ENCODE results near the gene FOXP1.

The FOXP1 gene

GRCh38 chr3:71060536-71060935 is 523.0 kb downstream of the FOXP1 start:
- no peak for DNase-seq (ENCODE audit: low read depth in 3 of 3)

GRCh38 chr3:71057526-71057894 is 526.0 kb downstream of the FOXP1 start:
- no peak for DNase-seq (ENCODE audit: low read depth in 3 of 3)

DNA sequence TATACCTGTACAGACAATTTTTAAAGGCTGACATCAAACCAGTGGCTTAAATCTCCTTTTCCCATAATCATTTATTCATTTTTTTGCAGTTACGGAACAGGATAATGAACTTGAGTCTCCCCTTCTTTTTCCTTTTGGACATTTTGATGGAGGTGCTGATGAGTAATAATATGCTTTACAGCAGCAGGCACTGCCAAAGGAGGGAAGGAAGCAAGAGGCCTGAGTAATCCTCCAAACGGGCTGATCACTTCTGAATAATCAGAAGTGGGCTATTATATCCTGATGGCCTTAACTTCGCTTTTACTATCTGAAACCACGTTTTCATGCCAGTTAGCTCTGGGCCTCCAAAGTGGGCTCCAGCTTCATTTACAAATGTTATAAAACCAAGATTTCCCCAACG is 527.2 kb downstream of the FOXP1 start:
- DNase-seq (ENCODE audit: low read depth in 3 of 3), result no peak

- DNase-seq (ENCODE audit: low read depth in 3 of 3), result no peak
Measured at GRCh38 chr3:71055257-71056001, 528.1 kb downstream of the FOXP1 start.

DNA sequence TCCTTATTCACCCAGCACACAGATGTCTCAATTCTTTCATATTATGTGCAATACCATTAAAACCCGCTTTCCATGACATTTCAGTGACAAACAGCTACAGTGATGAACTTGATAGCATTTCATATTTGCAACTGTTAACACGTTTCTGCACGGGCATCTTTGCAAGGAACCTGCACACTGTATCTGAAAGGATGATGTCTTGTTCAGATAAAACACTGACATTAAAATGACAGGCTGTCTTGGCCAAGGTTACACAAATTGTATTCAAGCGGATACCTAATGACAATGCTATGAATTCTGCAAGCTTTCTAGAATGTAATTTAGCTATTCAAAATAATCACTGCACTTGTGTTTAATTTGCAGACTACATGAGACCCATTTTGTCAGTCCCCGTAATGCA is 529.2 kb downstream of the FOXP1 start:
- DNase-seq (ENCODE audit: low read depth in 3 of 3), result no peak

- no peak for DNase-seq (ENCODE audit: low read depth in 3 of 3)
Measured at GRCh38 chr3:71053495-71053894, 530.0 kb downstream of the FOXP1 start.

DNA sequence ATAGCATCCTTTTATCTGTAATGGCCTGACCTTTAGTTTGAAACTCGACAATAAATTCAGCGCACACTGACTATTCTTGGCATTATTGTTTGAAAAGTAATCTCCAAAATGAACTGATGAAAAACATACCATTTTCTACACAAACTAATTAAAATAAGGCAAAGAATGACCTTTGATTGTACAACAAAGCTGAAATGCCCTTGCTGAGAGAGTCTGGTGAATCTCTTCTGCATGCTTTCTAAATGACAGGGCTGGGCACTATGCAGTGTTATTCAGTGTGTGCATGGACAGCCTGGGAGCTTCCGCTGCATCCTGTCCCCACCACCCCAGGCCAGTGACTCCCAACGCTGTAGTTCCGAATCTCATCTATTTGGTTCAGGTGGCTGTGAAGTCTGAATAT is 530.8 kb downstream of the FOXP1 start:
- DNase-seq (ENCODE audit: low read depth in 3 of 3), result no peak

DNA sequence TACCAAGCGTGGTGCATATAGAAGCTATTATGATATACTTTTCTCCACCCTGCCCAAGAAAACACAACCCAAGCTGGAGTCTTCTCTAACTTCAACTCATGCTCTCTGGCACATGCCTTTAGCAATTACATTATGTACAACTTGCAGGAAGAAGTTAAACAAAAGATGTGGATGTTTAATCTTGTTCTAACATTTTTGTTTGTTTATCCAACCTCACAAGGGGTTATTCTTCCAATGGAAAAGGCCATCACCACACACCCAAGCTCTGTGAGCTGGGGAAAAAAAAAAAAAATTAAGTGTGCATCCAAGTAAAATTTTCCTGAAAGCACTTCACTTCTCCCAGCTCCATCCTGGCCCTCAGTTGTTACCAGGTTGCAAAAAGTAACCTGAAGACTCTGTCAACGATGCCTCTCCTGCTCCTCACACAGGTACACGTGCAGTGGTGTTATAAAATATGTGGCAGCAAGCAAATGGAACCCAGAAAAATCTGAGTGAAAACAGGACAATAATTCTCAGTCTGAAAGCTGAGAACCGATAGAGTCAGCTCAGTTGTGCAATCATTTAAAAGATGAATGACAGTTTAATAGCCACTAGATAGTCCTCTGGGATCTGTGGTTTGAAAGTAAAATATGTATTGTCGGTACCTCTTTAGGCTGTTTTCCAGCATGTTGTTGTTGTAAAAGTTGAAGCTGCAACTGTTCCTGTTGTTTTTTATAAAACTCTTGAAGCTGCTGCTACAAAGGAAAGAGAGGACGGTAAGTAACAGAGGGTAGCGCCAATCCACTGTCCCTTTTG is 531.4 kb downstream of the FOXP1 start:
- DNase-seq (ENCODE audit: low read depth in 3 of 3), result no peak

DNA sequence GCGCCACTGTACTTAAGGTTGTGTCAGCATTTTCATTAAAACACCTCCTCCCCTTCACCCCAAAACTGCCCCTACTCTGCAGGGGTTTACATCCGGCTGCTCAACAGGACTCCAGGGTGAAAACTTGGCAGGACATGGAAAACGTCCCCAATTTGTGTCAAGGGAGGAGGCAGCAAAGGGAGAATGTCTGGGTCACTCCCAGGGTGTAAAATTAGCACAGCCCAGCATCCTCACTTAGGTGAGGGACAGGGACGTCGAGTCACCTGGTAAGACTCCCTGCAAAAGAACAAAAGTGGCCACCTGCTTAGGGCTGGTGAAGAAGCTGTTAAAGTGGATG is 532.3 kb downstream of the FOXP1 start:
- no peak for DNase-seq (ENCODE audit: low read depth in 3 of 3)

DNA sequence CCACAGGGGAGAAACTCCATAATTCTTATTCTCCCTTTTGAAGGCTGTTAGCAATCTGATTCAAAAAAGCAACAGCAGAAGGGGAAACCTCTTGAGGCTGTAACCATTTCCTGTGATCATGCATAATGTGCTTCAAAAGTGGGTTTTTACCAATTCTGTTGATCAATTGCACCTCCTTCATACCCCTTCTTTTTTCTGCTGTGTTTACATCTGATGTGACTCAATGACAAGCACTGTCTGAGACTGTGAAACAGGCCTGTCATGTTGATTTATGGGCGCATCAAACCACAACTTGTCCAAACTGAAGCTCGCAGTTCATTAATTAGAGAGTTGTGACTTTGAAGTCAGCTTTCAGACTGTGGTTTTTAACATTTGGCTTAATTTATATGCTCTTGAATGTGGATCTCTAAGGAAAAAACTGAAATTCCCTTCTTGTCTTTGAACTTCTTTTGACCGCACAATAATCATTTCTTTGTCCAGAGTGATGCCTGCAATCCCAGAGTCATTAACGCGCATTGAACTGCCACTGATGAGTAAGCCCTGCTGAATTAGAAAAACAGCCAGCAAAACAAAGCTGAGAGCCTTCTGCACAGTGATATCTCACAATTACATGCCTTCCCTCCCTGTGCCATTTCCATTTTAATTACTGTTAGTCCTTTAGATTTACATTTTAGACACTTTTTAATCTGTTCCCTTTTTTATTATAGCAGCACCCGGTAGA is 532.8 kb downstream of the FOXP1 start:
- DNase-seq (ENCODE audit: low read depth in 3 of 3), result peak in 1 of 3 donors; percentile 26

GRCh38 chr3:71050166-71050537 is 533.4 kb downstream of the FOXP1 start:
- no peak for DNase-seq (ENCODE audit: low read depth in 3 of 3)

DNA sequence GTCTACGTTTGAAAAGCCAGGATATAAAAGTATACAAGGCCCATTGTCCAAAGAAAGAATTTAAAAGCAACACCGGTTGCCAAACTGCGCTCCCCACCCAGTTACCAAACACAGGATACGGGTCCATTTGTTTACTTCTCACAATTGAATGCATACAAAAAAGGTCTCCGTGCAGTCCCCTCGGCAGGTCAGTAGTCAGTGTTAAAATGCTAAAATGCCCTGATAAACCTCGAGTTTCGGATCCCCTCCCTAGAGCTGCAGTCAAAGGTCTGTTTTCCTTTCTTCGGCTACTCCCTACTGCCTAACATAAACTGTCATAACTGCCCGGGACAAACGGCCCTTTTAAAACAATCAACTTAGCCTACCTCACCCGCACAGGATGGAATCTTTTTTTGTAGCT is 534.6 kb downstream of the FOXP1 start:
- no peak for DNase-seq (ENCODE audit: low read depth in 3 of 3)

- DNase-seq (ENCODE audit: low read depth in 3 of 3), result no peak
Measured at GRCh38 chr3:71047616-71048531, 535.7 kb downstream of the FOXP1 start.

DNA sequence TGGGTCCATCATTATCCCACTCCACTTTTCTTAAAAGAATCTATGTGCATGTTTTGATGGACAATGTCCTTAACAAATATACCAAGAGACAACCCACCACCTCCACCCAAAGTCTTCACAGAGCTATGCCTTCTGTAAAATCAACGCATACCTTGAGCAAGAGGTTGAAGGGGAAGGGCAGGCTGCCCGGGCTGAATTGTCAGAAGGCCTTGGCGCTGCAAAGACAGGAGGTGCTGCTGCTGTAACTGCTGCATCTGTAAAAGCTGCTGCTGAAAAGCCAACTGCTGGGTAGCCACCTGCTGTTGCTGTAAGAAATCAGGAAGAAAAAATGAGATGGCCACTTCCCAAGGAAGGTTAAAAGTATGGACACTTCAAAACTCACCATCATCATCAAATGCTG is 536.7 kb downstream of the FOXP1 start:
- DNase-seq (ENCODE audit: low read depth in 3 of 3), result no peak

- DNase-seq (ENCODE audit: low read depth in 3 of 3), result peak in 1 of 3 donors; percentile 28
Measured at GRCh38 chr3:71045917-71046282, 537.6 kb downstream of the FOXP1 start.

- DNase-seq (ENCODE audit: low read depth in 3 of 3), result no peak
Measured at GRCh38 chr3:71045212-71045916, 538.2 kb downstream of the FOXP1 start.

DNA sequence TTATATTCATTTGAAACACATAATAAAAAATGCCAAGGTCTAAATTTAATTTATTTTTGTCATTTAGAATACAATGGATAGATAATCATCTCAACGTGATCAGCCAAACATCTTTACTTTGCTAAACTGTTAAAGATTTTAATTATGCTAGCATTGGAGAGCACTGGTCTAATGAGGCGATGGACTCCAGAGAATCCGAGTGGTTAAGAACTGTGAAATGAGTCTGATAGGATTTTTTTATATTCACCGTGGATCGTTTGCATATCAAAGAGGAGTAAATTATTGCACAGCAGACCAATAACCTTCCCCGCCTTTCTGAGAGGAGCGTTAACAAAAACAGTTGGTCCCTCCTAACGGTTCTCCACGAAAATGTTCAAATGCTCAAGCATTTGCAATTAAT is 540.8 kb downstream of the FOXP1 start:
- no peak for DNase-seq (ENCODE audit: low read depth in 3 of 3)

DNA sequence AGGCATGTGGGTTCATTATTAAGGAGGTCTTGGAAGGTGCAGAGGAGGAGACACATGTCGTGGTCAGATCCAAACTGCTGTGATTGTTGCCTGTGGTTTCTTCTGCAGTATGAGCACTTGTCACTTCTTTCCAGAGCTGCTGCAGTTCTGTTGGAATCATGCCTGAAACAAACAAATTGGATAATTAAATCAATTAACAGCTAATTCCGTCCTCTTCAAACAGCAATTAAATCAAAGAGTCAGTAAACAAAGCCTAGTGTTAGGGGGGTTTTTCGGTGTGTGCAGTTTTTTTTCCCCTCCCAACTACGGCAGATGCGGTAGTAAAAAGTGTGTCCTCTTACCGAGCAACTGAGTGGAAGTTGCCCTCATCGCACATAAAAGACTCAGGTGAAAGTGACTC is 542.2 kb downstream of the FOXP1 start:
- no peak for DNase-seq (ENCODE audit: low read depth in 3 of 3)

- DNase-seq (ENCODE audit: low read depth in 3 of 3), result no peak
Measured at GRCh38 chr3:71039332-71039731, 544.2 kb downstream of the FOXP1 start.

DNA sequence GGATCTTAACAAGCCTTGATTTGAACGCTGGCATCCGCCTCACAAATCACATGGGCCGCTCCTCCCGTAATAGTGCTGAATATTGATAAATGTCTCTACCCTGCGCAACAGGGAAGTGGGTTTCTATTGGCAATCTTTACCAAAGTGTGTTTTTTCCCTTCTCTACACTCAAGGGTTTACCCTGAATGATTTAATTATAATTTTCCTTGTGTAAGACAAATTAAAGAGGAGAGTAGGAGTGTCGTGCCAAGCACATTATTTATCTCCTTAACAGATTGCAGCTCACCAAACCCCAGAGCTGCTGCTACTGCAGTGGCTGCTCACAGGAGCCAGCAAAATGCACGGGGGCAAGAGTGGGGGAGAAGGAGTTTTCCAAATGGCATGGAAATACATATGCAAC is 545.8 kb downstream of the FOXP1 start:
- DNase-seq (ENCODE audit: low read depth in 3 of 3), result no peak

DNA sequence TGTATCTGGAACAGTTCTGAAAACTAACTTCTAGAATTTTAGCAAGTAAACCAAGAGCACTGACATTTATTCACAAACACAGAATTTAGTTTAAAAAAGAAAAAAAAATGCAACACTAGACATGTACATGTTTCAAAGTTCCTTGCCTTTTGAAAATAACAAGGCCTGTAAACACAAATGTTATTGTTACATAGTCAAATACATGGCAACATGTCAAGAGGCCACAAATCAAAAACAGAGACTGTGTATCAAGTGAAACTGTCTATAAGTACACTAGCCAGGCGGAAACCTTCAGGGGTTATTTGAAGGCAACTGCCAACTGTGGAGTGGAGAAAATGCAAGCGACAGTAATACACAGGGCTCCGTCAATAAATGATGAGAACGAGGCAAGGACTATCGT is 547.6 kb downstream of the FOXP1 start:
- no peak for DNase-seq (ENCODE audit: low read depth in 3 of 3)

All from stimulated activated CD4-positive, alpha-beta T cell treated with anti-CD3 and anti-CD28 coated beads, TNF-alpha, amount 100 ng/mL, for 48 hours (primary cell).